HG02642 (cell line): ENCODE measurements around the gene NBPF9.
A peak's percentile ranks its signal among the peaks of the same experiment; 100 is the strongest.
"Not testable (repeated sequence)": the region's sequence is repeated elsewhere in the genome, so short reads cannot be mapped to it uniquely, and the experiment has no call there.

Source experiments
- ATAC-seq: cut with Tn5 transposase; IDR thresholded peaks from one replicate; pipeline ENCODE4 v1.9.1; 2021; ENCODE audit warnings: mild to moderate bottlenecking; ENCODE audit not compliant: unreplicated experiment, poor library complexity

NBPF9 gene

GRCh38 chr1:149103109-149104081, at the start of gene NBPF9:
NBPF9 (minus strand) TSS chr1:149103551; CDS start chr1:149082139, 21,412 bp downstream.
- peak; percentile 99 for ATAC-seq

GRCh38 chr1:149149909-149150308, 46.6 kb upstream of the NBPF9 start:
- not testable (repeated sequence) for ATAC-seq

GRCh38 chr1:149137585-149137984, 34.2 kb upstream of the NBPF9 start:
- ATAC-seq, result not testable (repeated sequence)

GRCh38 chr1:149130938-149131337, 27.6 kb upstream of the NBPF9 start:
- not testable (repeated sequence) for ATAC-seq

GRCh38 chr1:149129245-149129644, 25.9 kb upstream of the NBPF9 start:
- ATAC-seq, result not testable (repeated sequence)

GRCh38 chr1:149126555-149127145, 23.3 kb upstream of the NBPF9 start:
- ATAC-seq, result not testable (repeated sequence)

GRCh38 chr1:149123948-149124926, 20.9 kb upstream of the NBPF9 start:
- not testable (repeated sequence) for ATAC-seq

- ATAC-seq, result not testable (repeated sequence)
Measured at GRCh38 chr1:149112828-149113227, 9.5 kb upstream of the NBPF9 start.

- not testable (repeated sequence) for ATAC-seq
Measured at GRCh38 chr1:149110343-149110742, 7.0 kb upstream of the NBPF9 start.

- ATAC-seq, result peak; percentile 33
Measured at GRCh38 chr1:149102574-149102973, 777 bp downstream of the NBPF9 start.

- not testable (repeated sequence) for ATAC-seq
Measured at GRCh38 chr1:149098276-149098675, 5.1 kb downstream of the NBPF9 start.

GRCh38 chr1:149093155-149093554, 10.2 kb downstream of the NBPF9 start:
- not testable (repeated sequence) for ATAC-seq

- ATAC-seq, result not testable (repeated sequence)
Measured at GRCh38 chr1:149075505-149076127, 27.7 kb downstream of the NBPF9 start.

- ATAC-seq, result not testable (repeated sequence)
Measured at GRCh38 chr1:149064611-149065010, 38.7 kb downstream of the NBPF9 start.

- ATAC-seq, result not testable (repeated sequence)
Measured at GRCh38 chr1:149043056-149043455, 60.3 kb downstream of the NBPF9 start.

GRCh38 chr1:149033916-149034315, 69.4 kb downstream of the NBPF9 start:
- not testable (repeated sequence) for ATAC-seq

GRCh38 chr1:149024327-149024726, 79.0 kb downstream of the NBPF9 start:
- ATAC-seq, result not testable (repeated sequence)

- ATAC-seq, result not testable (repeated sequence)
Measured at GRCh38 chr1:149018577-149018976, 84.8 kb downstream of the NBPF9 start.

GRCh38 chr1:149016626-149017025, 86.7 kb downstream of the NBPF9 start:
- not testable (repeated sequence) for ATAC-seq
